Measurements from ENCODE around the gene VAMP3.

VAMP3 gene

DNA sequence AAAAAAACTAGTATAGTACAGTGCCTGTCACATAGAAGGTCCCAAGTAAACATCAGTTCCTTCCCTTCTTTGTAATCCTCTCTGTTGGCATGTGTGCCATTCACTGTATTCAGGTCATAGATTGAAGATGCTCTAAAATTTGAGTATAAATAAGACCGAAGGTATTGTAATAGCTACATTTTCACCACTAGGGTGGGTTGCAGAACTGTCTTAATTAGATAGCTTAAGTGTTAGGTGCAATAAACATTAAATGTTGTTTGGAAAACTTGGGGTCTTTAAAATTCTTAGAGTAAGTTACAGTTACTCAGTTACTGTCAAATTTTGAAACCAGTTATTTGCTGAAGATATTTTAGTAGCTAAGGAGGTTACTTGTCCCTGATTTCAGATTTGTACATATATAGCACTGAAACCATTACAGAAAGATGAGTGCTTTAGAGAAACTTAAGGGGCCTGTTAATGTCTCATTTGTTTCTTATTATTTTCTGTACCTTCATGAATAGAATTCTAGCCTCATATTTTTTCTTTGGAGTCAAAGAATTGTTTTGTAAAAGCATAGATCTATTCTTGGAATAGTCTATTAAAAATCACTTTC lies 37.3 kb downstream of the VAMP3 start:
- Histone ChIP-seq H3K27ac (ENCODE audit: low read length) (no peak overlapping the region), H3K36me3 (replicated peaks; ENCODE audit: low read depth, low read length) (peaks cover 3% of the 10 kb centered on the region), H3K9ac (ENCODE audit: low read length) (no peak overlapping the region), H3K79me2 (ENCODE audit: low read length) (no peaks in the 10 kb centered on the region), H3K4me3 (ENCODE audit: low read length) (no peak overlapping the region), H3K9me3 (ENCODE audit: insufficient read depth, low read length) (no peaks in the 10 kb centered on the region), H3K4me2 (ENCODE audit: low read length) (no peak overlapping the region), H4K20me1 (ENCODE audit: insufficient read depth, low read length) (no peaks in the 10 kb centered on the region), H2AFZ (ENCODE audit: low read depth, low read length) (no peak overlapping the region), H3K27me3 (ENCODE audit: low read depth, low read length) (no peaks in the 10 kb centered on the region), H3K4me1 (ENCODE audit: low read length) (no peaks in the 10 kb centered on the region)
- TF ChIP-seq, protein P1, sequence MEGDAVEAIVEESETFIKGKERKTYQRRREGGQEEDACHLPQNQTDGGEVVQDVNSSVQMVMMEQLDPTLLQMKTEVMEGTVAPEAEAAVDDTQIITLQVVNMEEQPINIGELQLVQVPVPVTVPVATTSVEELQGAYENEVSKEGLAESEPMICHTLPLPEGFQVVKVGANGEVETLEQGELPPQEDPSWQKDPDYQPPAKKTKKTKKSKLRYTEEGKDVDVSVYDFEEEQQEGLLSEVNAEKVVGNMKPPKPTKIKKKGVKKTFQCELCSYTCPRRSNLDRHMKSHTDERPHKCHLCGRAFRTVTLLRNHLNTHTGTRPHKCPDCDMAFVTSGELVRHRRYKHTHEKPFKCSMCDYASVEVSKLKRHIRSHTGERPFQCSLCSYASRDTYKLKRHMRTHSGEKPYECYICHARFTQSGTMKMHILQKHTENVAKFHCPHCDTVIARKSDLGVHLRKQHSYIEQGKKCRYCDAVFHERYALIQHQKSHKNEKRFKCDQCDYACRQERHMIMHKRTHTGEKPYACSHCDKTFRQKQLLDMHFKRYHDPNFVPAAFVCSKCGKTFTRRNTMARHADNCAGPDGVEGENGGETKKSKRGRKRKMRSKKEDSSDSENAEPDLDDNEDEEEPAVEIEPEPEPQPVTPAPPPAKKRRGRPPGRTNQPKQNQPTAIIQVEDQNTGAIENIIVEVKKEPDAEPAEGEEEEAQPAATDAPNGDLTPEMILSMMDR (IDR thresholded peaks at IDR 0.05; ENCODE audit: low read depth, low read length) = peak; percentile 49
- no peak for TF ChIP-seq EZH2phosphoT487 (IDR thresholded peaks at IDR 0.05; ENCODE audit: low read depth)

DNA sequence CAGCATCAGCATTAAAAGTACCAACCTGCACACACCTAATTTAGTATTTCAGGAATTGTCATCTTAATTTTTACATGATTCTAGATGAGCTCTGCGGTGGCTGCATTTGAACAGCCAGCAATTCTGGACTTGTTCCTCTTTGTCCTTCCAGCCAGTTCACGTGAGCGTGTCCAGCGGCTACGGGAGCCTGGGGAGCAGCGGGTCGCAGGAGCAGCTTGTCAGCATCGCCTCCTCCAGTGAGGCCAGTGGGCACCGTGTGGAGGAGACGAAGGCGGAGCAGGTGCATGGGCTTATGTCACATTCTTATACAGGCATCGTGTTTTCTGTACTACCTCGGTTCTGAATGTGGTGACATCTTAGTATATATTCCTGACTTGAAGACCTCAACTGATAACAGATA lies 38.6 kb downstream of the VAMP3 start:
- H3K9ac ChIP-seq (ENCODE audit: low read length) = no peak overlapping the region
- H3K9me3 ChIP-seq (ENCODE audit: insufficient read depth, low read length) = peaks cover 5% of the 10 kb centered on the region; the same call in 1 of the 2 replicates
- H3K79me2 ChIP-seq (ENCODE audit: low read length) = no peaks in the 10 kb centered on the region
- H2AFZ ChIP-seq (ENCODE audit: low read depth, low read length) = no peak overlapping the region
- peaks cover 11% of the 10 kb centered on the region for H3K36me3 ChIP-seq (replicated peaks; ENCODE audit: low read depth, low read length)
- no peak overlapping the region for H3K4me3 ChIP-seq (ENCODE audit: low read length)
- H3K27ac ChIP-seq (ENCODE audit: low read length) = no peak overlapping the region
- H4K20me1 ChIP-seq (ENCODE audit: insufficient read depth, low read length) = no peaks in the 10 kb centered on the region
- no peaks in the 10 kb centered on the region for H3K27me3 ChIP-seq (ENCODE audit: low read depth, low read length)
- H3K4me1 ChIP-seq (ENCODE audit: low read length) = no peaks in the 10 kb centered on the region
- no peak overlapping the region for H3K4me2 ChIP-seq (ENCODE audit: low read length)
- TF ChIP-seq EZH2phosphoT487 (IDR thresholded peaks at IDR 0.05; ENCODE audit: low read depth) = no peak
- TF ChIP-seq, protein P1 (IDR thresholded peaks at IDR 0.05; ENCODE audit: low read depth, low read length) = no peak

DNA sequence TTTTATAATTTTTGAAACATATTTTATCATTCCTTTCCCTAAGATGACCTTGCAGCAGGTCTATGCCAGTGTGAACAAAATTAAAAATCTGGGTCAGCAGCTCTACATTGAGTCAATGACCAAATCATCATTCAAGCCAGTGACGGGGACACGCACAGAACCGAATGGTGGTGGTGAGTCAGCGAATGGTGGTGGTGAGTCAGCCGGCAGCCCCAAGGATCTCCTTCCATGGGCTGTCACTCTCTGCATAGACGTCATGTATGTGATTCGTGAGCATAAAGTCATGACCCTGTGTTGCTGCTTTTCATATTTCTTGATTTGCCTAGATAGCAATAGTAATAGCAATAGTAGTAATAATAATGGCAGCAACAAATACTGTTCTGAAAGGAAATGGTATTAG lies 39.3 kb downstream of the VAMP3 start:
- H3K4me1 ChIP-seq (ENCODE audit: low read length) = no peaks in the 10 kb centered on the region
- peaks cover 5% of the 10 kb centered on the region; the same call in 1 of the 2 replicates for H3K9me3 ChIP-seq (ENCODE audit: insufficient read depth, low read length)
- no peak overlapping the region for H3K27ac ChIP-seq (ENCODE audit: low read length)
- no peaks in the 10 kb centered on the region for H4K20me1 ChIP-seq (ENCODE audit: insufficient read depth, low read length)
- no peak for TF ChIP-seq EZH2phosphoT487 (IDR thresholded peaks at IDR 0.05; ENCODE audit: low read depth)
- no peaks in the 10 kb centered on the region for H3K27me3 ChIP-seq (ENCODE audit: low read depth, low read length)
- no peak overlapping the region for H3K4me2 ChIP-seq (ENCODE audit: low read length)
- no peak overlapping the region for H2AFZ ChIP-seq (ENCODE audit: low read depth, low read length)
- H3K36me3 ChIP-seq (replicated peaks; ENCODE audit: low read depth, low read length) = peaks cover 11% of the 10 kb centered on the region
- H3K9ac ChIP-seq (ENCODE audit: low read length) = no peak overlapping the region
- H3K79me2 ChIP-seq (ENCODE audit: low read length) = no peaks in the 10 kb centered on the region
- no peak overlapping the region for H3K4me3 ChIP-seq (ENCODE audit: low read length)

DNA sequence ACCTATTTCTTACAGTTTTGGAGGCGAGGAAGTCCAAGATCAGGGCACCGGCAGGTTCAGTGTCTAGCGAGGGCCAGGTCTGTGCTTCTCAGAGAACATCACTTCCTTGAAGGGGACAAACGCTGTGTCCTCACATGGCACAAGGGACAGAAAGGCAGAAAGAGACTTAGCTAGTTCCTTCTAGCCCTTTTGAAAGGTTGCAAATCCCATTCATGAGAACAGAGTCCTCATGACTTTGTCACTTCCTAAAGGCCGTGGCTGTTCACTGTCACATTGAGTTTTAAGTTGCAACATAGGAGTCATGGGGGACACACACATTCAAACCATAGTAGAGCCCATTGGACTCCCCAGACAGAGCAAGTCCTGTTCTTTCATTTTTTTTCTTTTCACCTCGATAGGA lies 40.4 kb downstream of the VAMP3 start:
- no peak overlapping the region for H3K9ac ChIP-seq (ENCODE audit: low read length)
- peaks cover 11% of the 10 kb centered on the region for H3K36me3 ChIP-seq (replicated peaks; ENCODE audit: low read depth, low read length)
- H4K20me1 ChIP-seq (ENCODE audit: insufficient read depth, low read length) = no peaks in the 10 kb centered on the region
- no peaks in the 10 kb centered on the region for H3K79me2 ChIP-seq (ENCODE audit: low read length)
- H3K27ac ChIP-seq (ENCODE audit: low read length) = no peak overlapping the region
- H3K4me3 ChIP-seq (ENCODE audit: low read length) = no peak overlapping the region
- H3K27me3 ChIP-seq (ENCODE audit: low read depth, low read length) = no peaks in the 10 kb centered on the region
- H3K9me3 ChIP-seq (ENCODE audit: insufficient read depth, low read length) = peaks cover 5% of the 10 kb centered on the region; the same call in 1 of the 2 replicates
- no peaks in the 10 kb centered on the region for H3K4me1 ChIP-seq (ENCODE audit: low read length)
- no peak for TF ChIP-seq EZH2phosphoT487 (IDR thresholded peaks at IDR 0.05; ENCODE audit: low read depth)
- TF ChIP-seq, protein P1 (IDR thresholded peaks at IDR 0.05; ENCODE audit: low read depth, low read length) = no peak
- H3K4me2 ChIP-seq (ENCODE audit: low read length) = no peak overlapping the region
- H2AFZ ChIP-seq (ENCODE audit: low read depth, low read length) = no peak overlapping the region

All from OCI-LY3 (cell line).